NCI-H1105 (cell line): ENCODE measurements around the gene SPAG17.
A peak's percentile ranks its signal among the peaks of the same experiment; 100 is the strongest.
"Not testable (repeated sequence)": the region's sequence is repeated elsewhere in the genome, so short reads cannot be mapped to it uniquely, and the experiment has no call there.

Experiments used
- DNase-seq: peaks from one replicate; lab custom pipeline; 2025; lab: John Stamatoyannopoulos, UW

SPAG17 gene

GRCh38 chr1:117976381-117976780 lies 208.6 kb downstream of the SPAG17 start:
- DNase-seq: no peak

- no peak for DNase-seq
Observed at GRCh38 chr1:117971777-117972176, 213.3 kb downstream of the SPAG17 start.

GRCh38 chr1:117970252-117970651 lies 214.8 kb downstream of the SPAG17 start:
- DNase-seq: no peak

GRCh38 chr1:117967881-117968280 lies 217.1 kb downstream of the SPAG17 start:
- DNase-seq: peak; percentile 81

GRCh38 chr1:117967477-117967876 lies 217.6 kb downstream of the SPAG17 start:
- peak; percentile 1 for DNase-seq

GRCh38 chr1:117964290-117965038 lies 220.6 kb downstream of the SPAG17 start:
- DNase-seq: no peak

GRCh38 chr1:117959364-117959763 lies 225.7 kb downstream of the SPAG17 start:
- DNase-seq: no peak

- DNase-seq: no peak
Observed at GRCh38 chr1:117952386-117952785, 232.6 kb downstream of the SPAG17 start.

GRCh38 chr1:117942293-117942692 lies 242.7 kb downstream of the SPAG17 start:
- no peak for DNase-seq

GRCh38 chr1:117933769-117934168 lies 251.3 kb downstream of the SPAG17 start:
- no peak for DNase-seq

GRCh38 chr1:117932576-117932975 lies 252.5 kb downstream of the SPAG17 start:
- DNase-seq: no peak

GRCh38 chr1:117930484-117930883 lies 254.5 kb downstream of the SPAG17 start:
- DNase-seq: no peak

GRCh38 chr1:117930173-117930447 lies 254.9 kb downstream of the SPAG17 start:
- DNase-seq: no peak

- DNase-seq: peak; percentile 97
Observed at GRCh38 chr1:117929343-117930172, 255.5 kb downstream of the SPAG17 start, which contains the start of the genes GDAP2 and WDR3. TSS of gene GDAP2 (minus strand) at chr1:117929621. CDS start at chr1:117920357, 9,264 bp downstream. TSS of gene WDR3 (plus strand) at chr1:117929739. CDS start at chr1:117933320, 3,581 bp downstream.

- peak; percentile 21 for DNase-seq
Observed at GRCh38 chr1:117928881-117929342, 256.1 kb downstream of the SPAG17 start.

- DNase-seq: no peak
Observed at GRCh38 chr1:117925981-117926380, 259.0 kb downstream of the SPAG17 start.

- DNase-seq: not testable (repeated sequence)
Observed at GRCh38 chr1:117922717-117923116, 262.3 kb downstream of the SPAG17 start.

GRCh38 chr1:117921991-117922390 lies 263.0 kb downstream of the SPAG17 start:
- no peak for DNase-seq

GRCh38 chr1:117919376-117919775 lies 265.7 kb downstream of the SPAG17 start:
- DNase-seq: no peak

GRCh38 chr1:117911051-117911450 lies 274.0 kb downstream of the SPAG17 start:
- DNase-seq: no peak

- no peak for DNase-seq
Observed at GRCh38 chr1:117905019-117905418, 280.0 kb downstream of the SPAG17 start.

- DNase-seq: no peak
Observed at GRCh38 chr1:117904485-117904884, 280.5 kb downstream of the SPAG17 start.
